H1 (cell line): Measurements from ENCODE around the gene CEBPZ. TPM values are rescaled to one million over a fixed set of nuclear protein-coding genes. Genes with fewer than 3 reads are reported as not detected.

Experiments used
- CTCF ChIA-PET: fragments of 300-600 bp; sonication (Branson Sonifier 250); formaldehyde crosslinking; loops from one replicate; lab custom pipeline; 2021; ENCODE audit not compliant: partially characterized antibody; lab: Charles Lee
- POLR2A ChIA-PET: fragments of 300-600 bp; sonication (Branson Sonifier 250); formaldehyde crosslinking; loops from one replicate; lab custom pipeline; 2021; ENCODE audit warnings: inconsistent platforms; ENCODE audit not compliant: partially characterized antibody; lab: Charles Lee
- DNase-seq, 2 experiments: peaks; one replicate each; pipeline versions ENCODE4 v3.0.0 to v3.0.0-alpha.2; 2010 to 2022; ENCODE audit warnings: low spot score in 2 of 2, low read depth in 1 of 2, mixed read lengths in 1 of 2
- FAIRE-seq: peaks from 2 replicates; lab custom pipeline; 2011; peaks lifted over from hg19 to GRCh38; lab: Jason Lieb, UNC
- H2AFZ ChIP-seq: 2 replicates; pipeline ENCODE4 v1.8.1; 2012; ENCODE audit warnings: low read length, inconsistent platforms
- H2AK5ac ChIP-seq: 2 replicates; pipeline ENCODE4 v1.6.1; 2013; ENCODE audit warnings: low read depth, low read length
- H2BK120ac ChIP-seq: replicated peaks from 2 replicates; pipeline ENCODE3; 2013; ENCODE audit warnings: low read depth, low read length, inconsistent platforms
- H2BK12ac ChIP-seq: 2 replicates; pipeline ENCODE4 v1.6.1; 2013; ENCODE audit warnings: low read depth, low read length
- H2BK15ac ChIP-seq: 2 replicates; pipeline ENCODE4 v1.6.1; 2013; ENCODE audit warnings: low read length
- H2BK20ac ChIP-seq: 2 replicates; pipeline ENCODE4 v1.6.1; 2013; ENCODE audit warnings: low read length
- H2BK5ac ChIP-seq: 2 replicates; pipeline ENCODE4 v1.6.1; 2013; ENCODE audit warnings: low read depth, low read length
- H3K14ac ChIP-seq: 2 replicates; pipeline ENCODE4 v1.6.1; 2013; ENCODE audit warnings: inconsistent platforms; ENCODE audit not compliant: insufficient read length
- H3K18ac ChIP-seq: 2 replicates; pipeline ENCODE4 v1.6.1; 2013; ENCODE audit warnings: low read length; ENCODE audit errors: extremely low read depth
- H3K23ac ChIP-seq: 2 replicates; pipeline ENCODE4 v1.6.1; 2013; ENCODE audit warnings: inconsistent platforms; ENCODE audit not compliant: insufficient read length
- H3K23me2 ChIP-seq: 2 replicates; pipeline ENCODE4 v1.6.1; 2013; ENCODE audit warnings: low read depth, low read length
- H3K27ac ChIP-seq: 2 replicates; pipeline ENCODE4 v1.6.1; 2011; ENCODE audit warnings: low read depth, low read length, inconsistent platforms
- H3K27me3 ChIP-seq, 4 experiments: replicated peaks in 1 of 4; 1 replicate in 1 of 4; 2 replicates in 3 of 4; pipeline versions ENCODE4 v1.6.1 to v1.8.1; 2011 to 2013; ENCODE audit warnings: low read length in 3 of 4, mild to moderate bottlenecking in 3 of 4, inconsistent platforms in 2 of 4, mixed read lengths in 2 of 4, moderate library complexity in 1 of 4; ENCODE audit not compliant: control insufficient read depth in 3 of 4, insufficient read depth in 3 of 4; ENCODE audit errors: extremely low read depth in 1 of 4
- H3K36me3 ChIP-seq, 4 experiments: 2 replicates each; pipeline versions ENCODE4 v1.6.1 to v1.8.1; 2011 to 2013; ENCODE audit warnings: mild to moderate bottlenecking in 4 of 4, low read length in 3 of 4, moderate library complexity in 2 of 4, control low read depth in 1 of 4, inconsistent platforms in 1 of 4; ENCODE audit not compliant: insufficient read depth in 4 of 4, control insufficient read depth in 2 of 4
- H3K4ac ChIP-seq: replicated peaks from 2 replicates; pipeline ENCODE3; 2013; ENCODE audit warnings: low read length, low read depth, mixed read lengths, inconsistent platforms; ENCODE audit not compliant: insufficient read length
- H3K4me1 ChIP-seq, 4 experiments: replicated peaks in 1 of 4; 1 replicate in 1 of 4; 2 replicates in 3 of 4; pipeline versions ENCODE4 v1.6.1 to v1.8.1; 2011 to 2013; ENCODE audit warnings: low read length in 3 of 4, inconsistent platforms in 2 of 4, mixed read lengths in 1 of 4; ENCODE audit not compliant: insufficient read depth in 4 of 4, control insufficient read depth in 3 of 4
- H3K4me2 ChIP-seq, 2 experiments: 2 replicates each; pipeline versions ENCODE4 v1.6.1 to v1.8.1; 2011 to 2013; ENCODE audit warnings: low read depth in 2 of 2, low read length in 2 of 2, control low read depth in 1 of 2, inconsistent platforms in 1 of 2, mild to moderate bottlenecking in 1 of 2; ENCODE audit not compliant: insufficient read depth in 1 of 2
- H3K4me3 ChIP-seq, 4 experiments: fragments of 200-600, 300-600 bp in 1 of 4; sonication (generic), shearing (Covaris generic), sonication (Bioruptor Twin) in 1 of 4; 2 replicates each; pipeline versions ENCODE4 v1.5.1 to v1.8.1; 2011 to 2016; ENCODE audit warnings: low read length in 4 of 4, low read depth in 3 of 4, control low read depth in 2 of 4, inconsistent platforms in 2 of 4, mild to moderate bottlenecking in 2 of 4, mixed read lengths in 1 of 4, moderate library complexity in 1 of 4; ENCODE audit not compliant: insufficient read depth in 2 of 4; ENCODE audit errors: extremely low read depth in 1 of 4
- H3K56ac ChIP-seq: replicated peaks from 2 replicates; pipeline ENCODE3; 2013; ENCODE audit warnings: low read depth, mild to moderate bottlenecking, mixed read lengths, low read length, inconsistent platforms; ENCODE audit not compliant: insufficient read length
- H3K79me1 ChIP-seq: 2 replicates; pipeline ENCODE4 v1.6.1; 2013; ENCODE audit warnings: low read depth, low read length, control low read depth
- H3K79me2 ChIP-seq, 2 experiments: 2 replicates each; pipeline versions ENCODE4 v1.6.1 to v1.8.1; 2012 to 2013; ENCODE audit warnings: low read length in 2 of 2, mild to moderate bottlenecking in 2 of 2, inconsistent platforms in 1 of 2; ENCODE audit not compliant: insufficient read depth in 2 of 2, control insufficient read depth in 1 of 2
- H3K9ac ChIP-seq, 4 experiments: replicated peaks in 1 of 4; 1 replicate in 1 of 4; 2 replicates in 3 of 4; pipeline versions ENCODE4 v1.6.1 to v1.8.1; 2011 to 2013; ENCODE audit warnings: low read depth in 3 of 4, low read length in 3 of 4, control low read depth in 2 of 4, mild to moderate bottlenecking in 2 of 4, moderate library complexity in 2 of 4, inconsistent platforms in 1 of 4; ENCODE audit errors: extremely low read depth in 1 of 4
- H3K9me3 ChIP-seq, 2 experiments: 2 replicates each; pipeline versions ENCODE4 v1.6.1 to v1.8.1; 2012 to 2013; ENCODE audit warnings: mild to moderate bottlenecking in 2 of 2, moderate library complexity in 2 of 2, control low read depth in 1 of 2, inconsistent platforms in 1 of 2, low read depth in 1 of 2, low read length in 1 of 2, mixed read lengths in 1 of 2; ENCODE audit not compliant: insufficient read depth in 2 of 2
- H4K20me1 ChIP-seq, 2 experiments: replicated peaks in 1 of 2; 2 replicates each; pipeline versions ENCODE3 to v1.8.1; 2011 to 2013; ENCODE audit warnings: inconsistent platforms in 2 of 2, low read length in 2 of 2, mild to moderate bottlenecking in 1 of 2; ENCODE audit not compliant: insufficient read depth in 2 of 2, control insufficient read depth in 1 of 2
- H4K5ac ChIP-seq: 2 replicates; pipeline ENCODE4 v1.6.1; 2013; ENCODE audit warnings: low read length, low read depth, mixed read lengths, inconsistent platforms; ENCODE audit not compliant: insufficient read length
- H4K8ac ChIP-seq: 2 replicates; pipeline ENCODE4 v1.8.0; 2013; ENCODE audit warnings: mild to moderate bottlenecking, moderate library complexity, low read length, inconsistent platforms; ENCODE audit not compliant: insufficient read depth; ENCODE audit errors: extremely low read depth
- H4K91ac ChIP-seq: replicated peaks from 2 replicates; pipeline ENCODE3; 2013; ENCODE audit warnings: low read length, mixed read lengths, inconsistent platforms; ENCODE audit not compliant: insufficient read length
- CTCF ChIP-seq, 3 experiments: IDR thresholded peaks; 1 replicate in 2 of 3; 2 replicates in 1 of 3; pipeline versions ENCODE4 v1.5.1 to v1.6.1; 2011; ENCODE audit warnings: low read length in 3 of 3, mild to moderate bottlenecking in 3 of 3, inconsistent platforms in 2 of 3, low read depth in 1 of 3, moderate library complexity in 1 of 3; ENCODE audit not compliant: insufficient read depth in 1 of 3; ENCODE audit errors: control extremely low read depth in 1 of 3
- E2F6 ChIP-seq: IDR thresholded peaks from 2 replicates; pipeline ENCODE4 v1.6.1; 2012; ENCODE audit warnings: inconsistent platforms
- EGR1 ChIP-seq: IDR thresholded peaks from 2 replicates; pipeline ENCODE4 v1.6.1; 2011; ENCODE audit warnings: low read depth, low read length, borderline replicate concordance
- JUN ChIP-seq: IDR thresholded peaks from 2 replicates; pipeline ENCODE4 v1.6.1; 2011; ENCODE audit warnings: low read depth, mild to moderate bottlenecking, improper control_type of control experiment, low read length
- SAP30 ChIP-seq: fragments of 300-600 bp; sonication (generic); IDR thresholded peaks from 2 replicates; pipeline ENCODE4 v1.7.1; 2012; ENCODE audit warnings: low read length, moderate library complexity, mild to moderate bottlenecking, inconsistent platforms; ENCODE audit not compliant: insufficient read depth, insufficient replicate concordance
- SP2 ChIP-seq: IDR thresholded peaks from 2 replicates; pipeline ENCODE4 v1.6.1; 2012; ENCODE audit warnings: mild to moderate bottlenecking, low read length, inconsistent platforms
- SP4 ChIP-seq: IDR thresholded peaks from 2 replicates; pipeline ENCODE4 v1.6.1; 2012; ENCODE audit warnings: low read length, inconsistent platforms
- SRF ChIP-seq: IDR thresholded peaks from 2 replicates; pipeline ENCODE4 v1.6.1; 2011; ENCODE audit warnings: mild to moderate bottlenecking, low read depth, low read length, moderate library complexity
- TBP ChIP-seq: IDR thresholded peaks from 2 replicates; pipeline ENCODE4 v1.6.1; 2011; ENCODE audit warnings: low read depth, low read length, improper control_type of control experiment
- YY1 ChIP-seq: IDR thresholded peaks from 2 replicates; pipeline ENCODE4 v1.6.1; 2011; ENCODE audit warnings: low read depth, mild to moderate bottlenecking, low read length
- ZNF274 ChIP-seq: IDR thresholded peaks from 2 replicates; pipeline ENCODE4 v1.7.0; 2012; ENCODE audit warnings: low read length, borderline replicate concordance; ENCODE audit errors: extremely low read depth
- WGBS, 2 experiments: shearing (Covaris generic) in 1 of 2; methylation state at CpG; one replicate each; pipeline versions ENCODE4 v1.1.6 to v1.1.7; 2013 to 2015; ENCODE audit warnings: low lambda C conversion rate in 2 of 2, mixed read lengths in 2 of 2, inconsistent platforms in 1 of 2, low coverage in 1 of 2, missing lambda C conversion rate in 1 of 2; ENCODE audit not compliant: insufficient replicate concordance in 2 of 2, insufficient coverage in 1 of 2, insufficient read length in 1 of 2; ENCODE audit errors: extremely low coverage in 1 of 2, missing lambda C conversion rate in 1 of 2; 5-methylcytosine and 5-hydroxymethylcytosine counted together
- polyA plus RNA-seq, 7 experiments: library from polyadenylated mRNA; depleted of rRNA in 3 of 7; stranded (reverse) in 5 of 7; unstranded in 2 of 7; fragments of >200 nt in 5 of 7; fragments of 200-250 nt in 2 of 7; gene quantifications; 1 replicate in 5 of 7; 2 replicates in 1 of 7; 4 replicates in 1 of 7; pipeline versions ENCODE4 v1.2.1 to v1.2.3, GENCODE V29; 2011 to 2013; ENCODE audit warnings: missing spikeins in 2 of 7, mixed read lengths in 2 of 7
- total RNA-seq: library from RNA; stranded (reverse); fragmentation: NEBNext Ultra II Directional; extraction: Animal tissue kit (Norgen Biotek cat#: 25700); gene quantifications from 2 replicates; pipeline ENCODE4 v1.2.1, GENCODE V29; 2021

Gene CEBPZ
- total and polyA plus RNA-seq, 2 of the 8 experiments (the other 6 are each of a cell fraction or from before 2014, with no cell fraction given), result 19.1 to 201 TPM

GRCh38 chr2:37224063-37224462 is 7.3 kb downstream of the CEBPZ start:
- peaks cover 2 to 13% (median 8%) of the 10 kb centered on the region in 4 experiments for H3K4me1 ChIP-seq
- H3K36me3 ChIP-seq, result peaks cover 21 to 87% (median 62%) of the 10 kb centered on the region in 4 experiments
- H4K8ac ChIP-seq, result no peak overlapping the region
- no peak overlapping the region for H2AFZ ChIP-seq
- H3K27ac ChIP-seq, result no peak overlapping the region
- H2AK5ac ChIP-seq, result no peak overlapping the region
- peaks cover 0 to 4% of the 10 kb centered on the region in 2 experiments for H4K20me1 ChIP-seq
- H3K9ac ChIP-seq, result no peak overlapping the region
- H3K9me3 ChIP-seq, result no peaks in the 10 kb centered on the region
- peak overlapping the region; percentile 39 to 59; a peak in 3 of 4 replicates for H3K4me2 ChIP-seq
- H4K91ac ChIP-seq, result no peak overlapping the region
- 96% methylated on average over 1 of the region's 1 CpG; no CpG with 5 or more reads in 1 of the 2 experiments for WGBS, 2 experiments
- no peaks in the 10 kb centered on the region for H3K27me3 ChIP-seq
- ChIA-PET POLR2A (interaction anchor here (0.8 to 2.4 kb wide), 7 partner anchors 9 to 31 kb away, joined by 3 to 12 read pairs (median 4); no protein-coding TSS in a partner anchor), CTCF (interaction anchor here (0.7 to 2.2 kb wide), 4 partner anchors 12 to 1359 kb away, joined by 3 to 11 read pairs (median 4); no protein-coding TSS in a partner anchor)
- H3K23me2 ChIP-seq, result no peaks in the 10 kb centered on the region
- DNase-seq, result no peak
- no peak overlapping the region for H4K5ac ChIP-seq
- no peak overlapping the region for H2BK120ac ChIP-seq
- H3K4ac ChIP-seq, result no peak overlapping the region
- H3K23ac ChIP-seq, result no peak overlapping the region
- FAIRE-seq, result no peak
- no peak overlapping the region for H2BK15ac ChIP-seq
- no peak overlapping the region for H3K14ac ChIP-seq
- peak overlapping the region in 1 of 4 experiments; percentile 44; a peak in 3 of 8 replicates for H3K4me3 ChIP-seq
- H3K18ac ChIP-seq, result no peak overlapping the region
- peaks cover 24 to 82% of the 10 kb centered on the region in 2 experiments; a peak in 3 of 4 replicates for H3K79me2 ChIP-seq
- H2BK12ac ChIP-seq, result no peak overlapping the region
- H3K56ac ChIP-seq, result no peak overlapping the region
- no peak overlapping the region for H2BK5ac ChIP-seq
- no peak overlapping the region for H2BK20ac ChIP-seq
- H3K79me1 ChIP-seq, result peaks cover 5% of the 10 kb centered on the region; the same call in 1 of the 2 replicates
- TF ChIP-seq ZNF274, result no peak
- TF ChIP-seq CTCF (IDR thresholded peaks at IDR 0.05; ENCODE audit: control extremely low read depth in 1 of 3, insufficient read depth in 1 of 3, low read depth in 1 of 3, low read length in 3 of 3), result no peak
- TF ChIP-seq SRF, result no peak
- TF ChIP-seq YY1, result no peak
- TF ChIP-seq SP4, result no peak
- no peak for TF ChIP-seq EGR1
- no peak for TF ChIP-seq SAP30
- no peak for TF ChIP-seq SP2
- TF ChIP-seq TBP, result no peak
- no peak for TF ChIP-seq E2F6
- no peak for TF ChIP-seq JUN
